ENCODE measurements around the gene DMD.
"Not testable (repeated sequence)": the region's sequence is repeated elsewhere in the genome, so short reads cannot be mapped to it uniquely, and the experiment has no call there.

The DMD gene

GRCh38 chrX:31583892-31584291 is 1627.5 kb downstream of the DMD start:
- H3K79me2 ChIP-seq (ENCODE audit: control insufficient read depth, insufficient read depth, low read length, unreplicated experiment); H3K27me3 ChIP-seq (ENCODE audit: insufficient read depth, low read length); H3K27ac ChIP-seq (ENCODE audit: low read depth, low read length); H2AFZ ChIP-seq (ENCODE audit: low read length, unreplicated experiment); H3K4me3 ChIP-seq (ENCODE audit: low read depth, low read length); H3K36me3 ChIP-seq (ENCODE audit: insufficient read depth, low read length): not testable (repeated sequence)
- peaks cover 16% of the 10 kb centered on the region for H3K4me1 ChIP-seq (ENCODE audit: control insufficient read depth, insufficient read depth, low read length, unreplicated experiment)

DNA sequence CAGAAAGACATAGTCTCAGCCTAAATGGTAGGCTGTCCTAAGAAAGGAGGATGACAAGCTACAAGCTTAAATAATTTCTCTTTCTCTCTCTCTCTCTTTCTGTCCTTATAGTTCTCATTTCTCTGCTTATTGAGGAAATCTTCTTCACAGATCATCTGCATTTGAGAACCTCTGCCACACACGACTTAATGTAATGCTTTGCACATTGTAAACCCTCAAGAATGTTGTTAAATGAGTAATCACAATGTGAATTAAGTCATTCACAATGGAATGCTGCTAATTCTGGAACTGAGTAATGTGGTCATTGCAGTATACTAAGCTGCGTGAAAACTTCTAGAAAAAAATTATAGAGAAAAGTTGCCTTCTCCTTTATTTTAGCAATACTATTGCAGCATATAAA is 1630.6 kb downstream of the DMD start:
- Histone ChIP-seq H3K27ac (ENCODE audit: low read depth, low read length) (no peak overlapping the region), H3K79me2 (ENCODE audit: control insufficient read depth, insufficient read depth, low read length, unreplicated experiment) (no peaks in the 10 kb centered on the region), H3K27me3 (ENCODE audit: insufficient read depth, low read length) (no peaks in the 10 kb centered on the region)

DNA sequence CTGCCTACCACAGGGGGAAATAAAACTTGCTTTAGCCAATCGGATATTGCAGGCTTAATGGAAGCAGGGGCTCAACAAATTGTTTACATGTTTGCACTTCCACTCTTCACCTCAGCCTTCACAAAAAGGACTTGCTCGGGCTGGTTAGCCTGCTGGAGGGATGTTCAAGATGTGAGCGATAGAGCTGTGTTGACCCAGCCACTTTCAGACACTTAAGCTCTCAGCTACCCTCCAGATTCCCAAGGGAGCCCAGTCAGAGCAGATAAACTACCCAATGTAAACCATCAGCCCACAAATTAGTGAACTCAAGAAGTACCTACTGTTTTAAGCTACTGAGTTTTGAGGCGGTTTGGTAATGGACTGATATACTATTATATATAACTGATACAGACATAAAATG is 1631.1 kb downstream of the DMD start:
- Histone ChIP-seq H2AFZ (ENCODE audit: low read length, unreplicated experiment) (no peak overlapping the region), H3K4me3 (ENCODE audit: low read depth, low read length) (peak overlapping the region; percentile 55; the same call in 1 of the 2 replicates), H3K79me2 (ENCODE audit: control insufficient read depth, insufficient read depth, low read length, unreplicated experiment) (no peaks in the 10 kb centered on the region), H3K27me3 (ENCODE audit: insufficient read depth, low read length) (no peaks in the 10 kb centered on the region), H3K27ac (ENCODE audit: low read depth, low read length) (no peak overlapping the region), H3K36me3 (ENCODE audit: insufficient read depth, low read length) (no peaks in the 10 kb centered on the region), H3K4me1 (ENCODE audit: control insufficient read depth, insufficient read depth, low read length, unreplicated experiment) (peaks cover 16% of the 10 kb centered on the region)

More for the DNA sequence above, 1630.6 kb downstream of the DMD start:
- Histone ChIP-seq H3K4me1 (ENCODE audit: control insufficient read depth, insufficient read depth, low read length, unreplicated experiment) (peaks cover 16% of the 10 kb centered on the region), H2AFZ (ENCODE audit: low read length, unreplicated experiment) (peak overlapping the region; percentile 29), H3K36me3 (ENCODE audit: insufficient read depth, low read length) (no peaks in the 10 kb centered on the region), H3K4me3 (ENCODE audit: low read depth, low read length) (peak overlapping the region; percentile 55; the same call in 1 of the 2 replicates)

GRCh38 chrX:31572360-31572759 is 1639.0 kb downstream of the DMD start:
- no peaks in the 10 kb centered on the region for H3K36me3 ChIP-seq (ENCODE audit: insufficient read depth, low read length)
- H3K79me2 ChIP-seq (ENCODE audit: control insufficient read depth, insufficient read depth, low read length, unreplicated experiment) = no peaks in the 10 kb centered on the region
- H3K27ac ChIP-seq (ENCODE audit: low read depth, low read length) = no peak overlapping the region
- H2AFZ ChIP-seq (ENCODE audit: low read length, unreplicated experiment) = no peak overlapping the region
- H3K27me3 ChIP-seq (ENCODE audit: insufficient read depth, low read length) = no peaks in the 10 kb centered on the region
- no peaks in the 10 kb centered on the region for H3K4me1 ChIP-seq (ENCODE audit: control insufficient read depth, insufficient read depth, low read length, unreplicated experiment)
- no peak overlapping the region for H3K4me3 ChIP-seq (ENCODE audit: low read depth, low read length)

DNA sequence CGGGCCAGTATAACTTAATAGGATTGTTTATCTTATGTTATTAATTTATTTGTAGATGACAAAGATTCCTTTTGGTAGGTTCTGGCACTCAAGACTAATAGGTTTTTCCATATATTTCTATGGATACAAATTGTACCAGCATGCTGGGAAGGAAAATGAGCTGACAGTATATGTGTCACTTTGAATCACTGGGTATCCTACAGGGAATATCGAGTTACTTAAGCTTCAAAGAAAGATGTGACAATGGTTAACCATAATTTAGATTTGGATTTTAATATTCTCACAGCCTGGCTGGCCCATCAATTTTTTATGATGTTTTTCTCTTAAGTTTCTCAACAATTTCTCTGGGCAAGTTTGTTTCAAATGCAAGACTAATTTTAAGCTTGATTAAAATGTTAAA is 1640.7 kb downstream of the DMD start:
- H2AFZ ChIP-seq (ENCODE audit: low read length, unreplicated experiment) = no peak overlapping the region
- no peaks in the 10 kb centered on the region for H3K27me3 ChIP-seq (ENCODE audit: insufficient read depth, low read length)
- H3K79me2 ChIP-seq (ENCODE audit: control insufficient read depth, insufficient read depth, low read length, unreplicated experiment) = no peaks in the 10 kb centered on the region
- H3K4me3 ChIP-seq (ENCODE audit: low read depth, low read length) = no peak overlapping the region
- no peaks in the 10 kb centered on the region for H3K4me1 ChIP-seq (ENCODE audit: control insufficient read depth, insufficient read depth, low read length, unreplicated experiment)
- H3K36me3 ChIP-seq (ENCODE audit: insufficient read depth, low read length) = no peaks in the 10 kb centered on the region
- H3K27ac ChIP-seq (ENCODE audit: low read depth, low read length) = no peak overlapping the region

GRCh38 chrX:31563792-31564191 is 1647.6 kb downstream of the DMD start:
- Histone ChIP-seq H3K27ac (ENCODE audit: low read depth, low read length) (no peak overlapping the region), H3K4me3 (ENCODE audit: low read depth, low read length) (no peak overlapping the region), H3K4me1 (ENCODE audit: control insufficient read depth, insufficient read depth, low read length, unreplicated experiment) (no peaks in the 10 kb centered on the region), H3K27me3 (ENCODE audit: insufficient read depth, low read length) (no peaks in the 10 kb centered on the region), H3K79me2 (ENCODE audit: control insufficient read depth, insufficient read depth, low read length, unreplicated experiment) (no peaks in the 10 kb centered on the region), H2AFZ (ENCODE audit: low read length, unreplicated experiment) (no peak overlapping the region), H3K36me3 (ENCODE audit: insufficient read depth, low read length) (no peaks in the 10 kb centered on the region)

- Histone ChIP-seq H3K27me3 (ENCODE audit: insufficient read depth, low read length) (no peaks in the 10 kb centered on the region), H3K79me2 (ENCODE audit: control insufficient read depth, insufficient read depth, low read length, unreplicated experiment) (no peaks in the 10 kb centered on the region), H2AFZ (ENCODE audit: low read length, unreplicated experiment) (no peak overlapping the region)
Measured at GRCh38 chrX:31555506-31555905, 1655.8 kb downstream of the DMD start.

DNA sequence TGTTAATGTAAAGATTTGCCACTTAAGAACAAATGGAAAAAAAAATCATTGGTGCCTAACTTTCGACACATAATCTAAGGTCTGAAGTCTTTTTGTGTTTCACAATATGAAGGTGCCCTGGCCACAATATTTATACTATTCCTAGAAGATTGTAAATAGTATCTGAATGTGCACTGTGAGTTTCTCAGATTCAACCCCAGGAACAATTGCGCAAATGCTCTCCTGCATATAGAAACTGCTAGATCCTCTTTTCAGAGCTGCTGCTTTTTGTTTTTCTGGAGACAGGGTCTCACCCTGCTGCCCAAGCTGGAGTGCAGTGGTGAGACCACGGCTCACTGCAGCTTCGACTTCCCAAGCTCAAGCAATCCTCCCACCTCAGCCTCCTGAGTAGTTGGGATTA is 1659.4 kb downstream of the DMD start:
- Histone ChIP-seq H3K27me3 (ENCODE audit: insufficient read depth, low read length) (no peaks in the 10 kb centered on the region), H3K79me2 (ENCODE audit: control insufficient read depth, insufficient read depth, low read length, unreplicated experiment) (no peaks in the 10 kb centered on the region), H2AFZ (ENCODE audit: low read length, unreplicated experiment) (no peak overlapping the region), H3K27ac (ENCODE audit: low read depth, low read length) (no peak overlapping the region), H3K4me3 (ENCODE audit: low read depth, low read length) (no peak overlapping the region), H3K36me3 (ENCODE audit: insufficient read depth, low read length) (no peaks in the 10 kb centered on the region), H3K4me1 (ENCODE audit: control insufficient read depth, insufficient read depth, low read length, unreplicated experiment) (peaks cover 7% of the 10 kb centered on the region)

More at GRCh38 chrX:31555506-31555905, 1655.8 kb downstream of the DMD start:
- H3K4me1 ChIP-seq (ENCODE audit: control insufficient read depth, insufficient read depth, low read length, unreplicated experiment) = no peaks in the 10 kb centered on the region
- H3K4me3 ChIP-seq (ENCODE audit: low read depth, low read length) = no peak overlapping the region
- H3K27ac ChIP-seq (ENCODE audit: low read depth, low read length) = no peak overlapping the region
- no peaks in the 10 kb centered on the region for H3K36me3 ChIP-seq (ENCODE audit: insufficient read depth, low read length)

DNA sequence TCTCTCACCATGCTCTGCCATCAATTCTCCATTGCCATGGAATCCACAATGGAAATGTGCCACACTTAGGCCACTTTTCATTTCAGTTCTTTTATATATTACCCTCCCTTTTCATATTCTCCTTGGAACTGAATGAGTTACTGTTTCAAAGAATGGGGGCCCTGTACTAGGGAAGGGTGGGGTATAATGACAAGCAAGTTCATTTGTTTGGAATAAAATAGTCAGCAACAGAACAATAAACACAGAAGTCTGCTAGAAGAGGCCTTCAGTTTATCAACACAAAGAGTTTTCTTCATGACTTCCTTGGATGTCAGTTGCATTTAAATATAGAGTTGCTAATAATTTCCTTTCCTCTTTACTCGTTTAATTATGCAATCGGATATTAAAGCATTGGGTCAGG is 1661.2 kb downstream of the DMD start:
- H3K4me3 ChIP-seq (ENCODE audit: low read depth, low read length) = no peak overlapping the region
- H3K79me2 ChIP-seq (ENCODE audit: control insufficient read depth, insufficient read depth, low read length, unreplicated experiment) = no peaks in the 10 kb centered on the region
- H3K27ac ChIP-seq (ENCODE audit: low read depth, low read length) = no peak overlapping the region
- H3K27me3 ChIP-seq (ENCODE audit: insufficient read depth, low read length) = no peaks in the 10 kb centered on the region
- H3K4me1 ChIP-seq (ENCODE audit: control insufficient read depth, insufficient read depth, low read length, unreplicated experiment) = peaks cover 24% of the 10 kb centered on the region
- no peaks in the 10 kb centered on the region for H3K36me3 ChIP-seq (ENCODE audit: insufficient read depth, low read length)
- H2AFZ ChIP-seq (ENCODE audit: low read length, unreplicated experiment) = no peak overlapping the region

GRCh38 chrX:31547816-31548215 is 1663.5 kb downstream of the DMD start:
- no peak overlapping the region for H3K27ac ChIP-seq (ENCODE audit: low read depth, low read length)
- peaks cover 25% of the 10 kb centered on the region for H3K4me1 ChIP-seq (ENCODE audit: control insufficient read depth, insufficient read depth, low read length, unreplicated experiment)
- H3K36me3 ChIP-seq (ENCODE audit: insufficient read depth, low read length) = no peaks in the 10 kb centered on the region
- no peak overlapping the region for H3K4me3 ChIP-seq (ENCODE audit: low read depth, low read length)
- H2AFZ ChIP-seq (ENCODE audit: low read length, unreplicated experiment) = no peak overlapping the region
- no peaks in the 10 kb centered on the region for H3K27me3 ChIP-seq (ENCODE audit: insufficient read depth, low read length)
- H3K79me2 ChIP-seq (ENCODE audit: control insufficient read depth, insufficient read depth, low read length, unreplicated experiment) = no peaks in the 10 kb centered on the region

- H3K4me3 ChIP-seq (ENCODE audit: low read depth, low read length) = no peak overlapping the region
- no peaks in the 10 kb centered on the region for H3K79me2 ChIP-seq (ENCODE audit: control insufficient read depth, insufficient read depth, low read length, unreplicated experiment)
- H2AFZ ChIP-seq (ENCODE audit: low read length, unreplicated experiment) = peak overlapping the region; percentile 23
- H3K27ac ChIP-seq (ENCODE audit: low read depth, low read length) = no peak overlapping the region
- peaks cover 25% of the 10 kb centered on the region for H3K4me1 ChIP-seq (ENCODE audit: control insufficient read depth, insufficient read depth, low read length, unreplicated experiment)
- no peaks in the 10 kb centered on the region for H3K27me3 ChIP-seq (ENCODE audit: insufficient read depth, low read length)
- H3K36me3 ChIP-seq (ENCODE audit: insufficient read depth, low read length) = no peaks in the 10 kb centered on the region
Measured at GRCh38 chrX:31547416-31547815, 1663.9 kb downstream of the DMD start.
